ENCODE data around the gene PRRG1. TPM values are rescaled to one million over a fixed set of nuclear protein-coding genes. Genes with fewer than 3 reads are reported as not detected.
"Not testable (repeated sequence)": the region's sequence is repeated elsewhere in the genome, so short reads cannot be mapped to it uniquely, and the experiment has no call there.

The PRRG1 gene
- total RNA-seq, 1 donor from 2014 or later = 8.0 TPM

DNA sequence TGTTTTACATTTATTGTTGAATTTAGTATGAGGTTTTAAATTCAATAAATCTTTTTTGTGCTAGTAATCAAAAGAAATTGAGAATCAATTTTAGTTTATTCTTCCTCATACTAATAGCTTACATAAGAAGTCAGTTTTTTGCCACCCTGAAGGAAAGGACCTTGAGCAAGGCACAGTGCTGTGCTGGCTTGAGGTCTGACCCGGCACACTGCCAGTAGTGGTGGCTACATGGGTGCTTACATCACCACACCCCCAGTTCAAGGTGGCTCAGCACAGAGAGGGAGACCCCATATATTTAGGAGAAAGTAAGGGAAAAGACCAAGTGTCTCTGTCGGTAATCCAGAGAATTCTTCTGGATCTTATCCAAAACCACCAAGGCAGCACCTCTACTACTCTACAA is 136.3 kb downstream of the PRRG1 start:
- Mint-ChIP-seq H3K36me3 (ENCODE audit: low read depth) (peaks cover 2% of the 10 kb centered on the region), H3K27ac (ENCODE audit: unreplicated experiment) (no peak overlapping the region), H3K9me3 (peaks cover 14% of the 10 kb centered on the region), H3K27me3 (ENCODE audit: low read depth) (no peaks in the 10 kb centered on the region), H3K4me1 (no peaks in the 10 kb centered on the region), H3K4me3 (no peak overlapping the region)
- DNase-seq (ENCODE audit: low read depth, low spot score) = no peak
- TF ChIP-seq, protein P1, sequence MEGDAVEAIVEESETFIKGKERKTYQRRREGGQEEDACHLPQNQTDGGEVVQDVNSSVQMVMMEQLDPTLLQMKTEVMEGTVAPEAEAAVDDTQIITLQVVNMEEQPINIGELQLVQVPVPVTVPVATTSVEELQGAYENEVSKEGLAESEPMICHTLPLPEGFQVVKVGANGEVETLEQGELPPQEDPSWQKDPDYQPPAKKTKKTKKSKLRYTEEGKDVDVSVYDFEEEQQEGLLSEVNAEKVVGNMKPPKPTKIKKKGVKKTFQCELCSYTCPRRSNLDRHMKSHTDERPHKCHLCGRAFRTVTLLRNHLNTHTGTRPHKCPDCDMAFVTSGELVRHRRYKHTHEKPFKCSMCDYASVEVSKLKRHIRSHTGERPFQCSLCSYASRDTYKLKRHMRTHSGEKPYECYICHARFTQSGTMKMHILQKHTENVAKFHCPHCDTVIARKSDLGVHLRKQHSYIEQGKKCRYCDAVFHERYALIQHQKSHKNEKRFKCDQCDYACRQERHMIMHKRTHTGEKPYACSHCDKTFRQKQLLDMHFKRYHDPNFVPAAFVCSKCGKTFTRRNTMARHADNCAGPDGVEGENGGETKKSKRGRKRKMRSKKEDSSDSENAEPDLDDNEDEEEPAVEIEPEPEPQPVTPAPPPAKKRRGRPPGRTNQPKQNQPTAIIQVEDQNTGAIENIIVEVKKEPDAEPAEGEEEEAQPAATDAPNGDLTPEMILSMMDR (conservative IDR thresholded peaks at IDR 0.05) = no peak

GRCh38 chrX:37487271-37487670 is 138.1 kb downstream of the PRRG1 start:
- H3K27me3 Mint-ChIP-seq (ENCODE audit: low read depth) = no peaks in the 10 kb centered on the region
- H3K4me1 Mint-ChIP-seq = no peaks in the 10 kb centered on the region
- TF ChIP-seq, protein P1 (conservative IDR thresholded peaks at IDR 0.05) = no peak
- H3K36me3 Mint-ChIP-seq (ENCODE audit: low read depth) = peaks cover 2% of the 10 kb centered on the region
- peaks cover 14% of the 10 kb centered on the region for H3K9me3 Mint-ChIP-seq
- H3K27ac Mint-ChIP-seq (ENCODE audit: unreplicated experiment) = no peak overlapping the region
- DNase-seq (ENCODE audit: low read depth, low spot score) = no peak
- no peak overlapping the region for H3K4me3 Mint-ChIP-seq

- Mint-ChIP-seq H3K9me3 (peaks cover 12% of the 10 kb centered on the region), H3K27ac (ENCODE audit: unreplicated experiment) (no peak overlapping the region), H3K4me3 (no peak overlapping the region), H3K36me3 (ENCODE audit: low read depth) (peaks cover 2% of the 10 kb centered on the region), H3K27me3 (ENCODE audit: low read depth) (no peaks in the 10 kb centered on the region), H3K4me1 (no peaks in the 10 kb centered on the region)
- TF ChIP-seq, protein P1 (conservative IDR thresholded peaks at IDR 0.05) = no peak
- no peak for DNase-seq (ENCODE audit: low read depth, low spot score)
These were observed 139.2 kb downstream of the PRRG1 start for GRCh38 chrX:37488323-37488722.

DNA sequence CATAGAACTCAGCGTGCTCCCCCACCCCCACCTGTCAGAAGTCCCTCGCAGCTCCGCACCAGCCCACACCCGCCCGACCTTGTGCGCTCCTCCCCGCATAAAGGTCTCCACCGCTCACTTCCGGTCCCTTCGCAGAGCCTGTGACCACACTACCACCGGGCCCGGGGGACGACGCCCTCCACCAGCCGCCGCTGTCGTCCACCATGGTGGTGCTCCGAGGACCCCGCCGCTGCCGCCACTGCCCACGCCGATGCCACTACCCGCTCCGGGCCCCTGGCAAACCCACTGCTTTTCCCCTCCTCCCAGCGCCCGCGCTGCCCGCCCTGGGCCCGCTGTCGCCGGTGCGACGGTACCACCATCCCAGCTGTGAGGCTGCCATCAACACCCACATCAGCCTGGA is 142.5 kb downstream of the PRRG1 start:
- Mint-ChIP-seq H3K4me3 (no peak overlapping the region), H3K36me3 (ENCODE audit: low read depth) (no peaks in the 10 kb centered on the region), H3K27me3 (ENCODE audit: low read depth) (no peaks in the 10 kb centered on the region), H3K9me3 (peaks cover 10% of the 10 kb centered on the region), H3K27ac (ENCODE audit: unreplicated experiment) (no peak overlapping the region), H3K4me1 (no peaks in the 10 kb centered on the region)
- TF ChIP-seq, protein P1 (conservative IDR thresholded peaks at IDR 0.05) = no peak
- no peak for DNase-seq (ENCODE audit: low read depth, low spot score)

DNA sequence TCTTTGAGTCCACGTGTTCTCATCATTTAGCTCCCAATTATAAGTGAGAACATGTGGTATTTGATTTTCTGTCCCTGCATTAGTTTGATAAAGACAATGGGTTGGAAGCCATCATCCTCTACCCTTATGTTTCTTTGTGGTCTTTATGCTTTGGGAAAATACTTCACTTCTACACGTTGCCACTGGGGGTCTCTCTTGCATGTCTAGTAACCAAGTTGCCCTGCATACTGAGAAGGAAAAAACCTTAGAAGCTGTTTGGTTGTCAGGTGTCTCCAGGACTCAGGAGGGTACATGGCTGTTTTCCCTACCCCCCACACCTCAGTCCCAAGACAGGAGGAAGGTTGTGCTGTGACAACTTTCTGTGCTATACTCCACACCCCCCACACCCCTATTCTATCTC is 146.6 kb downstream of the PRRG1 start:
- not testable (repeated sequence) for DNase-seq (ENCODE audit: low read depth, low spot score); H3K4me3 Mint-ChIP-seq; H3K36me3 Mint-ChIP-seq (ENCODE audit: low read depth); H3K9me3 Mint-ChIP-seq; H3K27me3 Mint-ChIP-seq (ENCODE audit: low read depth); H3K27ac Mint-ChIP-seq (ENCODE audit: unreplicated experiment); H3K4me1 Mint-ChIP-seq
- TF ChIP-seq, protein P1 (conservative IDR thresholded peaks at IDR 0.05) = peak; percentile 30

GRCh38 chrX:37497126-37497525 is 148.0 kb downstream of the PRRG1 start:
- H3K27ac Mint-ChIP-seq (ENCODE audit: unreplicated experiment); H3K27me3 Mint-ChIP-seq (ENCODE audit: low read depth); H3K9me3 Mint-ChIP-seq; H3K36me3 Mint-ChIP-seq (ENCODE audit: low read depth); H3K4me1 Mint-ChIP-seq; H3K4me3 Mint-ChIP-seq; DNase-seq (ENCODE audit: low read depth, low spot score): not testable (repeated sequence)

DNA sequence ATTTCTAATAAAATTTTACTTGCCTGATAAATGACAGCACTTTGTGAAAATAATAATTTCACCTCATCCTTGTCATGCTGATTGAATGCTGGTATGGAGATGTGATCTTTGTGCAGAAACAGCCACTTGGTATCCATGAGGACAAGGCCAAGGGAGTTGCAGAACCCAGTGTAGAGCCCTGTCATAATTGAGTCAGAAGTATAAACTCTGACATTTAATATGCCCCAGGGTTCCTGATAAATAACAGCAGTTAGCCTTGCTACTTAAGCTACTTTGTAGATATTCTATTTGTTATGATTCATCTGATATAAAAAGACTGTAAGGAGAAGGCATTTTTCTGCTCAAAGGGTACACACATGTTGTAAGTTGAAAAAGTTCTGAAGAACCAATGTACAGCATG is 149.2 kb downstream of the PRRG1 start:
- H3K27me3 Mint-ChIP-seq (ENCODE audit: low read depth); DNase-seq (ENCODE audit: low read depth, low spot score); H3K4me1 Mint-ChIP-seq; H3K4me3 Mint-ChIP-seq; H3K9me3 Mint-ChIP-seq; H3K36me3 Mint-ChIP-seq (ENCODE audit: low read depth); H3K27ac Mint-ChIP-seq (ENCODE audit: unreplicated experiment): not testable (repeated sequence)

GRCh38 chrX:37499649-37500048 is 150.5 kb downstream of the PRRG1 start:
- H3K4me1 Mint-ChIP-seq; H3K4me3 Mint-ChIP-seq; H3K27ac Mint-ChIP-seq (ENCODE audit: unreplicated experiment); H3K36me3 Mint-ChIP-seq (ENCODE audit: low read depth); DNase-seq (ENCODE audit: low read depth, low spot score); H3K27me3 Mint-ChIP-seq (ENCODE audit: low read depth); H3K9me3 Mint-ChIP-seq: not testable (repeated sequence)
